H9 (cell line): ENCODE results near the gene CDH22. TPM values are rescaled to one million over a fixed set of nuclear protein-coding genes. Genes with fewer than 3 reads are reported as not detected.

Source experiments
- DNase-seq: peaks from one replicate; pipeline ENCODE4 v3.0.0-alpha.2; 2017
- H2AFZ ChIP-seq: one replicate; pipeline ENCODE4 v1.6.1; 2013; ENCODE audit warnings: mild to moderate bottlenecking, low read length, control low read depth, moderate library complexity
- H2AK5ac ChIP-seq: 2 replicates; pipeline ENCODE4 v1.6.1; 2013; ENCODE audit warnings: low read length, control low read depth, mixed read lengths; ENCODE audit not compliant: insufficient read length
- H2BK120ac ChIP-seq: one replicate; pipeline ENCODE4 v1.6.1; 2013; ENCODE audit warnings: low read depth, mild to moderate bottlenecking, low read length, control low read depth, inconsistent platforms; ENCODE audit not compliant: poor library complexity, severe bottlenecking
- H2BK12ac ChIP-seq: 2 replicates; pipeline ENCODE4 v1.6.1; 2013; ENCODE audit warnings: low read length, control low read depth, mixed read lengths, low read depth; ENCODE audit not compliant: insufficient read length
- H2BK15ac ChIP-seq: 2 replicates; pipeline ENCODE4 v1.6.1; 2013; ENCODE audit warnings: low read depth, low read length, control low read depth
- H2BK20ac ChIP-seq: one replicate; pipeline ENCODE4 v1.6.1; 2013; ENCODE audit warnings: low read depth, mild to moderate bottlenecking, low read length, control low read depth, inconsistent platforms; ENCODE audit not compliant: poor library complexity, severe bottlenecking
- H2BK5ac ChIP-seq: 2 replicates; pipeline ENCODE4 v1.6.1; 2013; ENCODE audit warnings: low read length, control low read depth, mixed read lengths; ENCODE audit not compliant: insufficient read length
- H3K14ac ChIP-seq: 2 replicates; pipeline ENCODE4 v1.6.1; 2013; ENCODE audit warnings: low read length, control low read depth; ENCODE audit not compliant: insufficient read depth
- H3K18ac ChIP-seq: 2 replicates; pipeline ENCODE4 v1.6.1; 2013; ENCODE audit warnings: low read depth, mild to moderate bottlenecking, mixed read lengths, low read length, control low read depth; ENCODE audit not compliant: insufficient read length
- H3K23ac ChIP-seq: 2 replicates; pipeline ENCODE4 v1.6.1; 2013; ENCODE audit warnings: low read length, control low read depth, mixed read lengths, low read depth; ENCODE audit not compliant: insufficient read length
- H3K23me2 ChIP-seq: 2 replicates; pipeline ENCODE4 v1.6.1; 2013; ENCODE audit warnings: low read depth, mild to moderate bottlenecking, mixed read lengths, low read length, control low read depth; ENCODE audit not compliant: insufficient read length, poor library complexity, severe bottlenecking
- H3K27ac ChIP-seq: 2 replicates; pipeline ENCODE4 v1.5.1; 2013; ENCODE audit warnings: low read length, control low read depth, mixed read lengths, low read depth; ENCODE audit not compliant: insufficient read length
- H3K27me3 ChIP-seq: 2 replicates; pipeline ENCODE4 v1.6.1; 2013; ENCODE audit warnings: low read length, control low read depth, inconsistent platforms; ENCODE audit not compliant: insufficient read depth
- H3K4ac ChIP-seq: 2 replicates; pipeline ENCODE4 v1.6.1; 2013; ENCODE audit warnings: low read depth, mild to moderate bottlenecking, control low read depth, inconsistent platforms, low read length, moderate library complexity
- H3K4me1 ChIP-seq: 2 replicates; pipeline ENCODE4 v1.6.1; 2013; ENCODE audit warnings: low read length, control low read depth, inconsistent platforms; ENCODE audit not compliant: insufficient read depth
- H3K4me2 ChIP-seq: 2 replicates; pipeline ENCODE4 v1.6.1; 2013; ENCODE audit warnings: low read length, control low read depth, mixed read lengths; ENCODE audit not compliant: insufficient read length, insufficient read depth
- H3K56ac ChIP-seq: 2 replicates; pipeline ENCODE4 v1.6.1; 2013; ENCODE audit warnings: low read depth, mild to moderate bottlenecking, mixed read lengths, low read length, control low read depth; ENCODE audit not compliant: insufficient read length
- H3K79me1 ChIP-seq: 2 replicates; pipeline ENCODE4 v1.6.1; 2013; ENCODE audit warnings: low read depth, mild to moderate bottlenecking, moderate library complexity, low read length, control low read depth, inconsistent platforms; ENCODE audit not compliant: insufficient read depth, poor library complexity, severe bottlenecking
- H3K79me2 ChIP-seq: 2 replicates; pipeline ENCODE4 v1.6.1; 2013; ENCODE audit warnings: low read length, control low read depth, inconsistent platforms; ENCODE audit not compliant: insufficient read depth
- H3K9ac ChIP-seq: 2 replicates; pipeline ENCODE4 v1.6.1; 2013; ENCODE audit warnings: low read length, control low read depth, mixed read lengths; ENCODE audit not compliant: insufficient read length; ENCODE audit errors: extremely low read depth
- H3K9me3 ChIP-seq: one replicate; pipeline ENCODE4 v1.6.1; 2013; ENCODE audit warnings: low read depth, low read length, inconsistent platforms; ENCODE audit not compliant: control insufficient read depth
- H3T11ph ChIP-seq: one replicate; pipeline ENCODE4 v1.6.1; 2013; ENCODE audit warnings: mild to moderate bottlenecking, low read length, control low read depth, inconsistent platforms
- H4K20me1 ChIP-seq: one replicate; pipeline ENCODE4 v1.6.1; 2013; ENCODE audit not compliant: control insufficient read depth, insufficient read length, insufficient read depth
- H4K5ac ChIP-seq: 2 replicates; pipeline ENCODE4 v1.6.1; 2013; ENCODE audit warnings: low read depth, mild to moderate bottlenecking, mixed read lengths, low read length, control low read depth; ENCODE audit not compliant: insufficient read length
- H4K8ac ChIP-seq: replicated peaks from 2 replicates; pipeline ENCODE4 v1.6.1; 2013; ENCODE audit warnings: low read length, control low read depth, mixed read lengths, low read depth; ENCODE audit not compliant: insufficient read length
- H4K91ac ChIP-seq: 2 replicates; pipeline ENCODE4 v1.6.1; 2013; ENCODE audit warnings: low read depth, mild to moderate bottlenecking, moderate library complexity, mixed read lengths, low read length, control low read depth; ENCODE audit not compliant: insufficient read length
- H3K27ac Mint-ChIP-seq, 3 experiments: 2 replicates in 2 of 3; 3 replicates in 1 of 3; pipeline ENCODE4 v1.8.0; 2020 to 2021; ENCODE audit warnings: mixed read lengths in 3 of 3, mild to moderate bottlenecking in 1 of 3, moderate library complexity in 1 of 3
- H3K27me3 Mint-ChIP-seq: 2 replicates; pipeline ENCODE4 v1.8.0; 2021; ENCODE audit warnings: low read depth, mild to moderate bottlenecking, moderate library complexity, mixed read lengths
- H3K36me3 Mint-ChIP-seq, 3 experiments: 2 replicates in 2 of 3; 3 replicates in 1 of 3; pipeline ENCODE4 v1.8.0; 2020 to 2021; ENCODE audit warnings: low read depth in 3 of 3, mixed read lengths in 3 of 3; ENCODE audit not compliant: insufficient read depth in 1 of 3
- H3K4me1 Mint-ChIP-seq, 2 experiments: 2 replicates each; pipeline ENCODE4 v1.8.0; 2020; ENCODE audit warnings: mixed read lengths in 2 of 2
- H3K4me3 Mint-ChIP-seq, 2 experiments: 2 replicates in 1 of 2; 3 replicates in 1 of 2; pipeline ENCODE4 v1.8.0; 2020 to 2021; ENCODE audit warnings: mild to moderate bottlenecking in 2 of 2, mixed read lengths in 2 of 2, moderate library complexity in 1 of 2
- H3K9me3 Mint-ChIP-seq, 2 experiments: 2 replicates in 1 of 2; 3 replicates in 1 of 2; pipeline ENCODE4 v1.8.0; 2020; ENCODE audit warnings: mild to moderate bottlenecking in 2 of 2, mixed read lengths in 2 of 2, moderate library complexity in 1 of 2
- CTCF ChIP-seq: fragments of 200-600 bp; sonication (generic); conservative IDR thresholded peaks from 3 replicates; pipeline ENCODE4 v1.8.0; 2021; ENCODE audit warnings: antibody characterized with exemption, mild to moderate bottlenecking
- WGBS: extraction: QIAGEN DNeasy Blood & Tissue Kit; methylation state at CpG from one replicate; pipeline ENCODE4 v1.1.7; 2013; ENCODE audit warnings: missing lambda C conversion rate, low lambda C conversion rate, mixed read lengths; ENCODE audit not compliant: insufficient read length; ENCODE audit errors: extremely low coverage; 5-methylcytosine and 5-hydroxymethylcytosine counted together
- total RNA-seq: library from RNA; stranded (reverse); gene quantifications from 2 replicates; pipeline ENCODE4 v1.2.1, GENCODE V29; 2021

The CDH22 gene
- total RNA-seq, 1 experiment from 2014 or later: not detected

- Histone ChIP-seq H3K27ac (no peak overlapping the region), H3K4ac (no peak overlapping the region), H3K18ac (no peak overlapping the region), H2BK5ac (no peak overlapping the region), H3K27me3 (no peaks in the 10 kb centered on the region), H3K23me2 (no peaks in the 10 kb centered on the region), H3K9me3 (no peaks in the 10 kb centered on the region), H3K56ac (no peak overlapping the region), H4K91ac (no peak overlapping the region), H3T11ph (no peak overlapping the region), H2BK12ac (no peak overlapping the region), H2AFZ (no peak overlapping the region), H4K5ac (no peak overlapping the region), H3K4me2 (no peak overlapping the region), H3K9ac (no peak overlapping the region), H2AK5ac (no peak overlapping the region), H2BK120ac (no peak overlapping the region), H3K4me1 (no peaks in the 10 kb centered on the region), H4K20me1 (no peaks in the 10 kb centered on the region), H3K14ac (no peak overlapping the region; the same call in 1 of the 2 replicates), H2BK20ac (no peak overlapping the region), H3K79me1 (no peaks in the 10 kb centered on the region), H2BK15ac (no peak overlapping the region), H4K8ac (no peak overlapping the region), H3K79me2 (no peaks in the 10 kb centered on the region), H3K23ac (no peak overlapping the region)
- Mint-ChIP-seq H3K9me3 (no peaks in the 10 kb centered on the region), H3K4me1 (peaks cover 3 to 8% of the 10 kb centered on the region in 2 experiments), H3K36me3 (peaks cover 0 to 7% (median 7%) of the 10 kb centered on the region in 3 experiments; a peak in 6 of 7 replicates), H3K27me3 (peaks cover 41% of the 10 kb centered on the region), H3K27ac (no peak overlapping the region; a peak in 1 of 7 replicates), H3K4me3 (no peak overlapping the region)
- WGBS: no CpG with 5 or more reads among the region's 4 CpGs
- no peak for DNase-seq
- TF ChIP-seq CTCF: no peak
Observed at GRCh38 chr20:46130534-46130933, 177.8 kb downstream of the CDH22 start.
